Measurements from ENCODE around the gene THADA.

DNA sequence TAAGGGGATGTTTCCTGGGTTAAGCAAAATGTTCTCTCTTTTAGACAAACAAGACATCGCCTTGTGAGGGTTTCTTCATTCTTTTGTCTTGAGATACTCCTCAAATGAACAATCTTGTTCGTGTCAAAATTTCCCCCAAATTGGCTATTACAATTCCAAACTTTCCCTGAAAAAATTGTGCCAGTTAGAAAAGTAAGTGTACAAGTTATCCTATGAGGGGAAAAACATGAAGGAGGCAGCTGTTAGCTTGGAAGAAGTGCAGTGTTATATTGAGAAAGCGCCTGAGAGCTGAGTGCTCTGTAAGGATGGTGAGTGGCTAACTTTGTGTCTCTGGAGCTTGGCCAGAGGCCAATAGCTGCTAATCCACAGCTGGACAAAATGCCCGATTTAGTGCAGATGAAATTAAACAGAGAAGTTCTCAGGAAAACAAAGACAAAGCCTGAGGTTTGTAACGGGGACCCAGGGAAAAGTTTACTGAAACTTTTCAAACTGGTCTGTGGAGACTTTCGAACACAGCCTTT is 27.2 kb upstream of the THADA start:
- TF ChIP-seq, protein P1, sequence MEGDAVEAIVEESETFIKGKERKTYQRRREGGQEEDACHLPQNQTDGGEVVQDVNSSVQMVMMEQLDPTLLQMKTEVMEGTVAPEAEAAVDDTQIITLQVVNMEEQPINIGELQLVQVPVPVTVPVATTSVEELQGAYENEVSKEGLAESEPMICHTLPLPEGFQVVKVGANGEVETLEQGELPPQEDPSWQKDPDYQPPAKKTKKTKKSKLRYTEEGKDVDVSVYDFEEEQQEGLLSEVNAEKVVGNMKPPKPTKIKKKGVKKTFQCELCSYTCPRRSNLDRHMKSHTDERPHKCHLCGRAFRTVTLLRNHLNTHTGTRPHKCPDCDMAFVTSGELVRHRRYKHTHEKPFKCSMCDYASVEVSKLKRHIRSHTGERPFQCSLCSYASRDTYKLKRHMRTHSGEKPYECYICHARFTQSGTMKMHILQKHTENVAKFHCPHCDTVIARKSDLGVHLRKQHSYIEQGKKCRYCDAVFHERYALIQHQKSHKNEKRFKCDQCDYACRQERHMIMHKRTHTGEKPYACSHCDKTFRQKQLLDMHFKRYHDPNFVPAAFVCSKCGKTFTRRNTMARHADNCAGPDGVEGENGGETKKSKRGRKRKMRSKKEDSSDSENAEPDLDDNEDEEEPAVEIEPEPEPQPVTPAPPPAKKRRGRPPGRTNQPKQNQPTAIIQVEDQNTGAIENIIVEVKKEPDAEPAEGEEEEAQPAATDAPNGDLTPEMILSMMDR (IDR thresholded peaks at IDR 0.05; ENCODE audit: extremely low read depth in 1 of 2, insufficient read depth in 1 of 2, low read depth in 1 of 2, low read length in 2 of 2) = no peak
- TF ChIP-seq POLR2AphosphoS5 (IDR thresholded peaks at IDR 0.05; ENCODE audit: insufficient read depth, low read depth, low read length) = no peak
- no peak for TF ChIP-seq EZH2 (IDR thresholded peaks at IDR 0.05; ENCODE audit: borderline replicate concordance, low read depth, low read length, severe bottlenecking)
- TF ChIP-seq JUN (IDR thresholded peaks at IDR 0.05; ENCODE audit: borderline replicate concordance, insufficient read depth, insufficient read length, low read depth) = no peak
- TF ChIP-seq POLR2A (IDR thresholded peaks at IDR 0.05; ENCODE audit: low read depth, low read length) = no peak
- TF ChIP-seq, protein P2, sequence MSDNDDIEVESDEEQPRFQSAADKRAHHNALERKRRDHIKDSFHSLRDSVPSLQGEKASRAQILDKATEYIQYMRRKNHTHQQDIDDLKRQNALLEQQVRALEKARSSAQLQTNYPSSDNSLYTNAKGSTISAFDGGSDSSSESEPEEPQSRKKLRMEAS (IDR thresholded peaks at IDR 0.05; ENCODE audit: insufficient read depth, insufficient read length) = no peak

Measured in endothelial cell of umbilical vein (primary cell).